HUDEP-2 (cell line): Measurements from ENCODE around the gene GPSM3.
A peak's percentile ranks its signal among the peaks of the same experiment; 100 is the strongest.
"Not testable (repeated sequence)": the region's sequence is repeated elsewhere in the genome, so short reads cannot be mapped to it uniquely, and the experiment has no call there.

Source experiments
- DNase-seq, 76 experiments: peaks; one replicate each; lab custom pipeline; 2025; ENCODE audit not compliant: unreplicated experiment in 76 of 76; lab: John Stamatoyannopoulos, UW

GPSM3 gene

DNA sequence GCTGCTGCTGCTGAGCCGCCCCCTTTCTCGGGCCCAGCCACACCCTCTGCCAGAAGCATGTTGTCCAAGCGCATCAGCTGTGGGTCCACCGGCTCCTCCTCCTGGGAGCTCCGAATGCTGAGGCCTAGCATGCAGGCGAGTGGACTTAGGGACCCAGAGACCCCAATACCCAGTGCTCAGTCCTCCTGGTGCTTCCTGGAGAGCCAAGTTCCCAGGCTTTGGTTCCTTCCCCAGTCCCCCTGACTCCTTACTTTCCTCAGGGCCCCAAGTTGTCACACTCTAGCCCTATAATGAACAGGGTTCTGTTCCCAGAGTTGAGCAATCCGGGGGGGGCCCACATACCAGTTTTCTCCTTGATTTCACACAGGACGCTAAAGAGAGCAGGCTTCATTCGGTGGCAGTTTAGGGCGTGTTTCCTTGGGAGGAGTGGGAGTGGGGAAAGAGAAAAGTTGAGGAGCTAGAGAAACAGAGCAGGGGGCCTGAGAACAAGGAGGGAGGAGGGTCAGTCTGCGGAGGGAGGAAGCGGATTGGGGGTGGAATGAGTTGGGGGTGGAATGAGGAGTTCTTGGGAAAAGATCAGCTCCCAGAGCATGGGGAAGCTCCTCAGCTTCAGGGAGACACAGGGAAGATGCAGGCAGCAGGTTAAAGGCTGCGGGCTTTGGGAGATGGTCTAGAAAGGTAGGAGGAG is 3.9 kb downstream of the GPSM3 start:
- peak in 1 of 76 experiments; percentile 36 for DNase-seq

DNA sequence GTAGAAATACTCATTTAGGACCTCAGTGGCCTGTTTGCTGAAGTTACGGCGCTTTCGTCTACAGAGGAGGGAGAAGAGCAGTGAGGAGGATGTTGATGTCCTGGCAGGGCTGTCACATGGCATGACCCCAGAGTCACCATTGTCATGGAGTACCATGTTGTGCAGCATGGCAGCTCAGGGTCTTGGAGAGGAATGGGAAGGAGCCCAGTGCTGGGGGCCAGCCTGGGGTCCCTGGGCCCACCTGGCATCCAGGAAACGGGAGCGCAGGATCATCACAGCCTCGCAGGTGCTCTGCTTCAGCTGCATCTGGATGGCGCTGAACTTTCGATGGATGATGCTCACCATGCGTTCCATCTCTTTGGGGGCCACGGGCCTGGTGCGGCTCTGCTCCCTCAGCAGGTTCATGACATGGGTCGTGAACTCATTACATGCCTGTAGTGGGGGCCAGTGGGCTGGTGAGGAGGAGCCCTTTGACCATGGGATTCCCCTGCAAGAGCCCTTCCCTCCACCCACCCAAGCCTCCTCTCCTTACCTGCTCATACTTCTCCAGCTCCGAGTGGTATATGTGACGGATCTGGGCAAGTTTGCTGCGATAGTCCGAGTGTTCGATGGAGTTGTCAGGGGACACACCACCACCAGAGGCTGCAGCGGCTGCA is 4.6 kb downstream of the GPSM3 start:
- DNase-seq, result not testable (repeated sequence)

DNA sequence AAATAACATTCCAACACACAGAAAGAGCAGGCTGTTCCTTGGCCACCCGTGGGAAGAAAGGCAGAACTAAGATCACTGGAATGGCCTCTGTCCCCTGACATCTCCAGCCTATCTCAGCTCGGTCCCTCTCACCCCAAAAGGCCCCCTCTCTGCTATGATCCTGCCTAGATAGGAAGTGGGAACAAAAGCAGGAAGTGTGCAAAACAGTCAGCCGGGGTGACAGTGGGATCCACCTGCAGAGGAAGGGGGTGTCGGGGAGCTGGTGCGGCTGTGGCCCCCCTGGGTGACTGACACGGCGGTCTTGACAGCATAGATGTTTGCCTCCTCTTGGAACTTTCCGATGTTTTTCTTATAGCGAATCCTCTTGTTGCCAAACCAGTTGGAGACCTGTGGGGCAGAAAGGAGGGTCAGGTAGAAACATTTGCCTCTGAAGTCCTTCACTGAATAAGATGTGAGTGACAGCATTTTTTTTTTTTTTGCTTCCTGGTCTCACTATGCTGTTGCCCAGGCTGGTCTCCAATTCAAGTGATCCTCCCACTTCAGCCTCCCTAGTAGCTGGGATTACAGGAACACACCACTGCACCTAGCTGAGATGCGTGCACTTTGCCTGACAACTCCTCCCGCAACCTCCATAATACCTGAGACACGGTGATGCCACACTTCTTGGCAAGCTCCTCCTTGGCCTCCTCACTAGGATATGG is 5.3 kb downstream of the GPSM3 start:
- DNase-seq, result no peak

DNA sequence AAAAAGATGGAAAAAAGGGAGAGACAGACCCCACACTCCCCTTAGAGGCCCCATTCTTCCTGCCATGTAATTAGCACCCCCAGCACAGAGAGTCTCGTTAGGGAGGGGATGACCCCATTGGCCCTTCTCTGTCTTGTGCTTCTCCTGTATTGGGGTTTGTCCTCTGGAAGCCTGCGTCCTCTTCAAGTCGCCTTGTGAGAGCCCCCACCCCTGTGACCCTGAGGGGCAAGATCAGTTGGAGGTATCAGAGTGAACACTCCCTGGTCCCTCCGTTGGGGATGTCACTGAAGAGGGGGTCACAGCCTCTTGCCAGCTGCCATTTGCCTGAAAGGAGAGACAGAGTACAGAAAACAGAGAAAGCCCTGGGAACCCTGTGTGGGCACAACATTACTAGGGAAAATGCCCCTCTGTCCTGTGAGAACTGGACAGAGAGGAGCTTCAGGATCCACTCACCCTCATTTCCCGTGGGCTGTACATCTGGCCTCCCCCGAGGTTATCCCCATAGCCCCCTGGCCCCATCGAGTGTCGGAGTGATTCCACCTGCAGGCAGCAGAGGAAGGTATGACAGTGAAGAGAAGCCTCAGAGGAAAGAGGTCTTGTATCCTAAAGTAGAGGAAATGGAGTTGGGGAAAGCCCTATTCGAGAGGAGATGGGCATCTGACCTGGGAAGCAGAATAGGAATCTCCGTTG is 6.1 kb downstream of the GPSM3 start:
- not testable (repeated sequence) for DNase-seq

DNA sequence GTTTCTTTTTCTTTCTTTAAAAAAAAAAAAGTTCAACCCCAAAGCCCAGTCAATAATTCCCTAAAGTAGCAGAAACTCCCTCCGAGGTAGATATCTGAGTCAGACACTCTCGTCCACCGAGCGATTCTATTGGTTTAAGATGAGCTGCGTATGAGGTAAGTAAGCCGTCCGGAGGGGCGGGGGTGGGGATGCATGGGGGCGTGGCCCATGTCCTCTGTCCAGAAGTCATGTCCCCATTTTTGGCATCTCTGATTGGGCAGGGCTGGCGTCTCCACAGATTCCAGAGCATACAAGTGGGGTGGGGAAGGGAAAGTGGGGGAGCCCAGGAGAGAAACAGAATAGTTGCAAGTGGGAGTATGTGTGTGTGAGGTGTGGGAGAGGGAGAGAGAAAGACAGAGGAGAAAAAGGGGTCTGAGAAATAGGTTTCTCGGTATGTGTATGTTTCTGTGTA is 6.7 kb downstream of the GPSM3 start:
- DNase-seq, result peak in 72 of 76 experiments; percentile 42 to 94 (median 84)

DNA sequence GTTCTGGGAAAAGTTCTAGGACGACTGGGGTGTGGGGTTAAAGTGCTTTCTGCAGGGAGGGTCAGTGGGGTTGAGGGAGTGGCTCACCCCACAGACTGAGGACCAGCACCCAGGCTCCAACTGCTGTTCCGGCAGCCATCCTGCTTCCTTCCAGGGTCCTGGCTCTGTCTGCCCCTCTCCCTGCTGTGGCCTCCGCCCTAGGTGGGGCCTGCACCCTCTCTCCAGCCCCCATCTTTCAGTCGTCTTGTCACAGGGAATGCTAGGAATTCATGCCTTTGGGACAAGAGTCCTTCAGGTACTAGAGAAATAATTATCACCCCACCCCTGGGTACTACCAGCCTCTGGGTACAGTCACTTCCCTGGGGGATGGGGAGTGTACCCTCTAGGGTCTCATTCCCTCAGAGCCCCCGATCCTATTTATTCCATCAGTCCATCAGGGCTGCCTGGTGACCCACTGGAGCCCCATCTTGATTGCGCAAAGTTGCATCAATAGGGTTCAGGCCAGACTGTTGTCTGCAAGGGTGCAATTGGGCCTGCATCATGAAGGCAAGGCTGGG is 8.3 kb downstream of the GPSM3 start, which contains the start of gene AGER:
TSS of gene AGER (minus strand) at position 170 of the 557 bp plus-strand sequence. CDS start at position 139, 31 bp downstream.
- no peak for DNase-seq

DNA sequence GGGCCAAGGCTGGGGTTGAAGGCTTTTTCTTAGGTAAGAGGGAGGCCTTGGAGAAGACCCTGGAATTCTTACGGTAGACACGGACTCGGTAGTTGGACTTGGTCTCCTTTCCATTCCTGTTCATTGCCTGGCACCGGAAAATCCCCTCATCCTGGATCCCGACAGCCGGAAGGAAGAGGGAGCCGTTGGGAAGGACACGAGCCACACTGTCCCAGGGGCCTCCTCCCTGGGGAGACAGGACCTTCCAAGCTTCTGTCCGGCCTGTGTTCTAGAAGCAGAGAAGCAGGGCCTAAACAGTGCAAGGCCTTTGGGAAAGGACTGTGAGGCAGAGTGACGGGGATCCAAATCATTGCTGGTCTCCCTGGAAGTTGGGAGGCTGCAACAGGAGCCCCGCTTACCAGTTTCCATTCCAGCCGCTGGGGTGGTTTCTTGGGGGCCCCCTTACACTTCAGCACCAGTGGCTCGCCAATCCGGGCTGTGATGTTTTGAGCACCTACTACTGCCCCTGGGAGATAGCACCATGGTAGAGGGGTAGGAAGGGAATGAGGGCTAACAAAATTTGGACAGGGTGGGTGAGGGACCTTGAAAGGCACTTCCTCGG is 8.9 kb downstream of the GPSM3 start:
- no peak for DNase-seq

DNA sequence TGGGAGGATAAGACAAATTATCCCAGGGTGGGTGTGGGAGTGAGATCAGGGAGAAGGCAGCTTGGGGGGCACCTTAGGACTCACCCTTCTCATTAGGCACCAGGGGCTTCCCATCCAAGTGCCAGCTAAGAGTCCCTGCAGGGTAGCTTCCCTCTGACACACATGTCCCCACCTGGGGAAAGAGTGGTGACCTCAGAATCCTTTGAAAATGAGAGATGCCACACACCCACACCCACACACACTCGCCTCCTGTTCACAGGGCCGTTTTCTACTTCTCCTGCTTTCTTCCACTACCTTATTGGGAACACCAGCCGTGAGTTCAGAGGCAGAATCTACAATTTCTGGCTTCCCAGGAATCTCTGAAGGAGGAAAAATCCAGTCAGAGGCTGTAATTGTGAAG is 9.4 kb downstream of the GPSM3 start:
- no peak for DNase-seq

DNA sequence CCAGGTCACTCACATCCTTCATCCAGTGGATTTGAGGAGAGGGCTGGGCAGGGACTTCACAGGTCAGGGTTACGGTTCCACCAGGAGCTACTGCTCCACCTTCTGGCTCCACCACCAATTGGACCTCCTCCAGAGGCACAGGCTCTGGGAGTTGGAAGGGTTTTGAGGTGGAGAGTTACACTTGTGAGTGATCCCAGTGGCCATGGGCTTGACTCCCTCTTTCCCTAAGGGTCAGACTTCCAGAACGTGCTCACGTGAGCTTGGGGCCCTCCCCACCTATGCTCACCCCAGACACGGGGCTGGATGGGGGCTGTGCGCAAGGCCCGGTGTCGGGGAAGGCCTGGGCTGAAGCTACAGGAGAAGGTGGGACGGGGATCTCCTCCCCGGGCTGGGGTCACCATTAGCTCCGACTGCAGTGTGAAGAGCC is 9.9 kb downstream of the GPSM3 start:
- peak in 13 of 76 experiments; percentile 29 to 78 (median 50) for DNase-seq

DNA sequence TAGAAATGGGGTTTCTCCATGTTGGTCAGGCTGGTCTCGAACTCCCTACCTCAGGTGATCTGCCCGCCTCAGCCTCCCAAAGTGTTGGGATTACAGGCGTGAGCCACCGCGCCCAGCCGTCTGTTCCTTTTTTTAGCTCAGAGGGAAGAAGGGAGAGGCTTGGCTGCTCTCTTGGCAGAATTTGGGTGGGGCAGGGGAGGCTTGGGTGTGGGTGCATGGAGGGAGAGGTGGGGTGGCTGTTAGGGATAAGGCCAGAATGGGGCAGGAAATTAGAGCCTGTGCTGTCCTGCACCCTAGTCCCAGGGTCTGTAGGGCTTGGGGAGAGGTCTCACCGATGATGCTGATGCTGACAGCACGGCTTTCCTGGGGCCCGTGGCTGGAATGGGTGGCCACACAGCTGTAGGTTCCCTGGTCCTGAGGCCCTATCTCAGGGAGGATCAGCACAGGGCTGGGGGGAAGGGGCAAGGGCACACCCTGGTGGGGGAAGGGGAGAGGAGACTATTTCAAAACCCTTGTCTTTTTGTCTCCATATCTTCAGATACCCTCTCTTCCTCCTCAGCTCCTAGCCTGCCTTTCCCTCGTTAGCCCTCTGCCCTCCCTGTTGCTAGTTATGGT is 10.4 kb downstream of the GPSM3 start:
- DNase-seq, result peak in 64 of 76 experiments; percentile 23 to 87 (median 69)

DNA sequence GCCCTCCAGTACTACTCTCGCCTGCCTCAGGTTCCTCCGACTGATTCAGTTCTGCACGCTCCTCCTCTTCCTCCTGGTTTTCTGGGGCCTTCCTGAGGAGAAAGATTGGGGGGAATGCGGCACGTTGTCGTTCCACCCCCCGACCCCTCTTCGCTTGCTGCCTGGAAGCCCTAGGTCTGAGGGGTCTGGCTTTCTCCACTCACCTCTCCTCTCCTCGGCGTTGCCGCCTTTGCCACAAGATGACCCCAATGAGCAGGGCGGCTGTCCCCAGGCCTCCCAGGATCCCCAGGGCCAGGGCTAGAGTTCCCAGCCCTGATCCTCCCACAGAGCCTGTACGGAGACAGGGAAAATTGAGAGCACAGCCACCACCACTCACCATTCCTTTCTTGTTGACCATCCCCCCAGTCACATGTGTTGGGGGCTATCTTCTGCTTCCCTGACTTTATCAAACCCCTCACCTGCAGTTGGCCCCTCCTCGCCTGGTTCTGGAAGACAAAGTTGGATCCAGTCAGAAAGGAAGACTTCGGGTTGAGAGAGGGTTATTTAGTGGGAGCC is 11.2 kb downstream of the GPSM3 start:
- DNase-seq, result no peak

DNA sequence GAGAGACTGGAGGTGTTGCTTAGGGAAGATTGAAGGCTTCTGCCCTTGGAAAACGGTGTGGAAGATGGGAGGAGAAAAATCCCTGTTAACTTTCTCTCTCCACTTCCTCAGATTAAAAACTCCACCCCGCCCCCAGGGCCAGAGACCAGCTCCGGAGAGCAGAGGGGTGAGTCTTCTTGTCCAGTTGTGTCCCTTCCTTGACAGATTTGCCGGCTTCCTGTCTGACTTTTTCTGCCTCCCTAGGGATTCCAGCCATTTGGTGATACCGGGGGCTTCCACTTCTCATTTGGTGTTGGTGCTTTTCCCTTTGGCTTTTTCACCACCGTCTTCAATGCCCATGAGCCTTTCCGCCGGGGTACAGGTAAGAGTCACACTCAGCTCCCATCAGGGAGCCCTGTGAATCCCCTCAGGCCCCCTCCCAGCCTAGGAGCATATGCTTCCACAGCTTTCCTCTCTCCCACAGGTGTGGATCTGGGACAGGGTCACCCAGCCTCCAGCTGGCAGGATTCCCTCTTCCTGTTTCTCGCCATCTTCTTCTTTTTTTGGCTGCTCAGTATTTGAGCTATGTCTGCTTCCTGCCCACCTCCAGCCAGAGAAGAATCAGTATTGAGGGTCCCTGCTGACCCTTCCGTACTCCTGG is 12.6 kb downstream of the GPSM3 start:
- DNase-seq, result no peak

DNA sequence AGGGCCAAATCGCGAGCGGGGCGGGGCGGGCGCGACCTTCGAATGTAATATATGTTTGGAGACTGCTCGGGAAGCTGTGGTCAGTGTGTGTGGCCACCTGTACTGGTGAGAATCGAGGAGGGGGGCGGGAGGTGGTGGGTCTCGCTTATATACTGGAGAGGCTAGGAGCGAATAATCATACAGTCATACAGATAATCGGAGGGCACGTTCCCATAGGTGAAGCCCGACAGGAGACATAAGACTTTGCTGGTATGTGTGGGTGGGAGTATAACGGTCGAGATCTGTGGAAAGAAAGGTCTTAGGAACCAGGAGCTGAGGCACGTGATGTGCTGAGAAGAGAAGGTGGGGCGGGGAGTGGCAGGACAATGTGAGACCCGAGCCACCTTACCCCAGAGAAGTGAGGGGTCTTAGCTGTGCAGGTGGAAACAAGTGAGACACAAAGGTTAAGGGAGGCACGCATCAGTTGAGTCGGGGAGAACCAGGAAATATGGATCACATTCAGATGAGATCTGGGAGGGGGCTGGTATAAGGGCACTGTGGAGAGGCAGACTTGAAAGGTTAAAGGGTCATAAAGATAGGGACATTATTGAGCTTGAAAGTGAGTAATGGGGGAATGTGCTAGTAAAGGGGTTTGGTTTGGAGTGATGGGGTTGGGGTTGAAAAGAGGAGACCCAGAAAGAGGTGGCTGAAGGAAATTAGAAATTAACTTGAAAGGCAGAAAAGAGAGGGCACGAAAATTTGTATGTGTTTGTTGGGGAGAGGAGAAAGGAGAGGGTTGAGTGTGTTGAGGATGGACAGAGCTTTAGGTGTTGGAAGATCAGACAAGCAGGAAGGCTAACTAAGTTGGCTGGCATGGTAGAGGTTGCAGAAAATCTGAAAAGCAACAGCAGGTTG is 13.6 kb downstream of the GPSM3 start:
- DNase-seq, result peak in 1 of 76 experiments; percentile 65

DNA sequence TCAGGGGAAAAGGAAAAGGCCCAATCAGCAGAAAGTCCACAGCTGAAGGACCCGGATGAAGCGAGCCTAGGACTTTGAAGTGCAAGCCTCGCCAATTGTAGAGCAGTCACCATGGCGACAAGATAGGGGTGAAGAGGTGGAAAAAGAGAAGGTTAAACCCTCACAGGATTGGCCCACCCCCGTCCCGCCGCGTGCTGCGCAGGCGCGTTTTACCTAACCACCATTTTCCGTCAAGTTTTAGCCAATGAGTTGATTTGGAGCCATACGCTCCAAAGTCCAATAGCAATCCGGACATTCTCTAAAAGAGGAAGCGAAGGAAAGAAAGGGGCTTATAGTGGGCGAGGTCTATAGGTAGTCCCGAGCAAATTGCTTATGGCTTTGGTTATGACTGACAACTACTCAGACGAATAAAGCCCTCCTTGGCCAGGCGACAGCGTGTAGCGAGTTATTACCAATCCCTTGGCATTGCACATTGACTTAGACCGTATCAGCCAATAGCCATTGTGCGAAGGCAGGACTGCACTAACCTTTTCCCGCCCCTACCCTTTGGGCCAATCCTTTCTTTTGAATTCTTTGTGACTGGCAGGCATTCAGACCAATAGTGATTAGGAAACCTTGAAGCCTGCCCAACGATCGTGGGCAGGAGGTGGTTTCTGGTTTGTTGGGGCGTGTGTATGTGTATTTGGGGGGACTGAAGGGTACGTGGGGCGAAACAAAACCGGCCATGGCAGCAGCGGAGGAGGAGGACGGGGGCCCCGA is 14.5 kb downstream of the GPSM3 start, which contains the start of gene RNF5:
TSS of gene RNF5 (plus strand) at position 618 of the 759 bp plus-strand sequence. CDS start at position 725, 107 bp downstream.
- peak in 74 of 76 experiments; percentile 91 to 100 (median 99) for DNase-seq

DNA sequence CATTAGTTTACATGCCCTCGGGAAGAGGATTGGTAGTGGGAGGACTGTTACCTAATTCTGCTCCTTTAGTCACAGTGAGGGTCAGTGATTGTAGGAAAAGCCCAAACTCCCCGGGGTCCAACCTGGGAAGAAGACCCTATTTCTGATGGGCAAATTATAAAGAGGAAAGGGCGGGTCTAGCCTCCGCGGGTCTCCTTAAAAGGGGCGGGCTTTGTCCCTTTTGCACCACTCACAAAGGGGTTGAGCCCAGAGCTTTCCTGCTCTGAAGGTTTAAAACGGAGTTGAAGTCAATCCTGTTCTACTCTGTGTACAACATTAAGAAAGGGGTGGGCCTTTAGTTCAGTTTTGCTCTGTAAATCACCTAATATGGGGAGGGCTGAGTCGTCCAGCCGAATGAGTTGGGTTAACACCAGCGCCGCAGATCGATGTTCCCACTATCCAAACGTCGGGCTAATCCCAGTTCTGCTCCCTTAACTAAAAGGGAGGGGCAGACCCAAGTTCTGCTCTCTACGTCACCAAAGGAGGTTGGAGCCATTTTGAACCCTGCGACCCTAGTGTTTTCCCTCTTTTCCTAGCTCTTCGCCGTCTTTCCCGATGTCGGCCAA is 15.2 kb downstream of the GPSM3 start:
- peak in 36 of 76 experiments; percentile 21 to 74 (median 54) for DNase-seq

DNA sequence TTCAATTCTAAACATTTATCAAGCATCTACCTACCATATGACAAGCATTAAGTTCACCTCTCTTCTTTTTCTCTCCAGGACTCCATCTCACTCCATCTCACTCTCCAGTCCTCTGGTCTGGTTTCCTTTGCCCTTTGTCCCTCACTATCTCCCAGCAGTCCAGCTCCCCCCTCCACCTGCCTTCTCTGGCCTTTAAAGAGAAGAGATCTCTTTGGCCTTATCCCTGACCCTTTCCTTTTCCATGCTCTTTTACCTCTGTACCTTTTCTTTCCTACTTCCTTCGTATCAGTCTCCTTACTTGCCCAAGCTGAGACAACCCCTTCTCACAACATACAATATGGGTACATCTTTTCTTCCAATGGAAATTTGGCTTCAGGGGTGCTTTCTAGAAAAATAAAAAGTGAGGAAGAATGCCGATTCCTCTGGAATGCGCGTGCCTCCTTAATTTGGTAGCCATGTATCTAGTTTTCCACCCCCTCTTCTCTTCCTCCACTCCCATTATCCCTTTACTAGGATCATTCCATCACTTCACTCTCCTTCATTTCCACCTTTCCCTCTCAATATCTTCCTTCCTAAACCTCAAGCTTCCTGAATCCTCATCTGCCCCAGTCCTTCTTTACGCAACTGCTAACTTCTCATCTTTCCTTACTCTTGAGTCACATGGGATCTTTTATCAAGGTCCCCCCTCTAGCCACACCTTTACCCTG is 15.8 kb downstream of the GPSM3 start:
- DNase-seq, result no peak
